Urinary bladder (tissue), 4 donors: ENCODE measurements around the gene KRTAP1-4. TPM values are rescaled to one million over a fixed set of nuclear protein-coding genes. Genes with fewer than 3 reads are reported as not detected.
"Not testable (repeated sequence)": the region's sequence is repeated elsewhere in the genome, so short reads cannot be mapped to it uniquely, and the experiment has no call there.

Experiments used
- DNase-seq: peaks from one replicate; pipeline ENCODE4 v3.0.0-alpha.2; 2015; ENCODE audit errors: extremely low spot score
- H3K27ac ChIP-seq: one replicate; pipeline ENCODE4 v1.5.1; 2013; ENCODE audit warnings: low read depth, mild to moderate bottlenecking, moderate library complexity
- H3K36me3 ChIP-seq: one replicate; pipeline ENCODE4 v1.6.1; 2013; ENCODE audit warnings: mild to moderate bottlenecking, moderate library complexity; ENCODE audit not compliant: insufficient read depth
- H3K4me1 ChIP-seq: one replicate; pipeline ENCODE4 v1.6.1; 2013; ENCODE audit warnings: mild to moderate bottlenecking, moderate library complexity; ENCODE audit not compliant: insufficient read depth
- H3K4me3 ChIP-seq: one replicate; pipeline ENCODE4 v1.5.1; 2013; ENCODE audit warnings: low read depth, low read length
- WGBS: extraction: QIAGEN DNeasy Blood & Tissue Kit; methylation state at CpG from one replicate; pipeline ENCODE4 v1.1.7; 2013; 5-methylcytosine and 5-hydroxymethylcytosine counted together
- polyA plus RNA-seq: library from polyadenylated mRNA; stranded (reverse); fragments of 200-250 nt; gene quantifications from one replicate; pipeline ENCODE4 v1.2.3, GENCODE V29; 2013
- total RNA-seq: library from RNA; depleted of rRNA; stranded (reverse); fragments of >200 nt; gene quantifications from one replicate; pipeline ENCODE4 v1.2.3, GENCODE V29; 2014
- donor health status: healthy with polysubstance abuse.
- donor health status: healthy.

KRTAP1-4 gene
- total and polyA plus RNA-seq, 2 donors, result not detected

GRCh38 chr17:41059276-41060051 lies 29.5 kb upstream of the KRTAP1-4 start:
- H3K27ac ChIP-seq, H3K4me1 ChIP-seq, H3K4me3 ChIP-seq, H3K36me3 ChIP-seq, DNase-seq: not testable (repeated sequence)
- WGBS, result 22% methylated on average over 11 of the region's 31 CpGs

GRCh38 chr17:41058741-41059140 lies 28.7 kb upstream of the KRTAP1-4 start:
- DNase-seq, result no peak
- H3K4me1 ChIP-seq, result no peaks in the 10 kb centered on the region
- H3K4me3 ChIP-seq, result no peak overlapping the region
- no peak overlapping the region for H3K27ac ChIP-seq
- no peaks in the 10 kb centered on the region for H3K36me3 ChIP-seq
- WGBS, result 81% methylated on average over 5 of the region's 5 CpGs

GRCh38 chr17:41057547-41057946 lies 27.6 kb upstream of the KRTAP1-4 start:
- no peaks in the 10 kb centered on the region for H3K36me3 ChIP-seq
- no peak overlapping the region for H3K4me3 ChIP-seq
- no peak for DNase-seq
- no peak overlapping the region for H3K27ac ChIP-seq
- WGBS, result 96% methylated on average over 1 of the region's 1 CpG
- no peaks in the 10 kb centered on the region for H3K4me1 ChIP-seq

GRCh38 chr17:41055130-41055529 lies 25.1 kb upstream of the KRTAP1-4 start, which contains the start of gene KRTAP2-2:
Gene KRTAP2-2 (minus strand): TSS chr17:41055230. CDS start chr17:41055211, 19 bp downstream.
- H3K4me1 ChIP-seq, H3K36me3 ChIP-seq, H3K4me3 ChIP-seq, H3K27ac ChIP-seq, DNase-seq: not testable (repeated sequence)
- 60% methylated on average over 1 of the region's 6 CpGs for WGBS

- not testable (repeated sequence) for H3K27ac ChIP-seq, DNase-seq, H3K36me3 ChIP-seq, H3K4me1 ChIP-seq, H3K4me3 ChIP-seq
- 81% methylated on average over 9 of the region's 9 CpGs for WGBS
Measured at GRCh38 chr17:41054556-41054955, 24.6 kb upstream of the KRTAP1-4 start.

GRCh38 chr17:41054025-41054424 lies 24.0 kb upstream of the KRTAP1-4 start:
- H3K4me3 ChIP-seq, result no peak overlapping the region
- 88% methylated on average over 4 of the region's 4 CpGs for WGBS
- no peaks in the 10 kb centered on the region for H3K4me1 ChIP-seq
- no peak for DNase-seq
- no peak overlapping the region for H3K27ac ChIP-seq
- H3K36me3 ChIP-seq, result no peaks in the 10 kb centered on the region

- no peaks in the 10 kb centered on the region for H3K36me3 ChIP-seq
- H3K4me1 ChIP-seq, result no peaks in the 10 kb centered on the region
- no peak overlapping the region for H3K4me3 ChIP-seq
- no peak overlapping the region for H3K27ac ChIP-seq
- DNase-seq, result no peak
Measured at GRCh38 chr17:41052566-41052965, 22.6 kb upstream of the KRTAP1-4 start.

- no peaks in the 10 kb centered on the region for H3K36me3 ChIP-seq
- 49% methylated on average over 2 of the region's 2 CpGs for WGBS
- no peak overlapping the region for H3K4me3 ChIP-seq
- no peak for DNase-seq
- no peaks in the 10 kb centered on the region for H3K4me1 ChIP-seq
- H3K27ac ChIP-seq, result no peak overlapping the region
Measured at GRCh38 chr17:41049110-41049509, 19.1 kb upstream of the KRTAP1-4 start.

- H3K4me1 ChIP-seq, result no peaks in the 10 kb centered on the region
- H3K4me3 ChIP-seq, result no peak overlapping the region
- no peaks in the 10 kb centered on the region for H3K36me3 ChIP-seq
- 52% methylated on average over 7 of the region's 7 CpGs for WGBS
- no peak overlapping the region for H3K27ac ChIP-seq
- no peak for DNase-seq
Measured at GRCh38 chr17:41048441-41048840, 18.4 kb upstream of the KRTAP1-4 start.

GRCh38 chr17:41046735-41047465 lies 16.9 kb upstream of the KRTAP1-4 start, which contains the start of gene KRTAP2-1:
Gene KRTAP2-1 (minus strand): TSS chr17:41047316. CDS start chr17:41047267, 49 bp downstream.
- WGBS, result 53% methylated on average over 10 of the region's 33 CpGs
- H3K36me3 ChIP-seq, H3K4me3 ChIP-seq, H3K4me1 ChIP-seq, H3K27ac ChIP-seq, DNase-seq: not testable (repeated sequence)

GRCh38 chr17:41042953-41043352 lies 13.0 kb upstream of the KRTAP1-4 start:
- Histone ChIP-seq H3K4me3 (no peak overlapping the region), H3K36me3 (no peaks in the 10 kb centered on the region), H3K27ac (no peak overlapping the region), H3K4me1 (no peaks in the 10 kb centered on the region)
- no peak for DNase-seq
- 97% methylated on average over 1 of the region's 1 CpG for WGBS

GRCh38 chr17:41040783-41041571 lies 11.0 kb upstream of the KRTAP1-4 start, which contains the start of gene KRTAP1-1:
Gene KRTAP1-1 (minus strand): TSS chr17:41041450. CDS start chr17:41041397, 53 bp downstream.
- H3K27ac ChIP-seq, H3K4me3 ChIP-seq, H3K36me3 ChIP-seq, H3K4me1 ChIP-seq, DNase-seq: not testable (repeated sequence)
- 74% methylated on average over 14 of the region's 14 CpGs for WGBS

- no peak overlapping the region for H3K27ac ChIP-seq
- H3K36me3 ChIP-seq, result no peaks in the 10 kb centered on the region
- H3K4me3 ChIP-seq, result no peak overlapping the region
- no peak for DNase-seq
- 75% methylated on average over 2 of the region's 2 CpGs for WGBS
- H3K4me1 ChIP-seq, result no peaks in the 10 kb centered on the region
Measured at GRCh38 chr17:41037853-41038350, 7.9 kb upstream of the KRTAP1-4 start.
